Calu3 (cell line): ENCODE data around the gene MCOLN2. TPM values are rescaled to one million over a fixed set of nuclear protein-coding genes. Genes with fewer than 3 reads are reported as not detected.

Source experiments
- BruUV-seq: library from RNA; stranded (reverse); fragments of 400-500 nt; replicated peaks from 2 replicates; lab custom pipeline; 2021; lab: Mats Ljungman, UMichigan
- CTCF ChIA-PET: fragments of 300-600 bp; sonication (Branson Sonifier 250); formaldehyde crosslinking; loops from one replicate; lab custom pipeline; 2022; ENCODE audit warnings: antibody characterized with exemption; lab: Charles Lee
- DNase-seq: peaks from one replicate; pipeline ENCODE4 v3.0.0; 2022
- H3K27ac Mint-ChIP-seq: one replicate; pipeline ENCODE4 v1.8.0; 2022; ENCODE audit warnings: mixed read lengths; ENCODE audit not compliant: unreplicated experiment
- H3K27me3 Mint-ChIP-seq: one replicate; pipeline ENCODE4 v1.8.0; 2022; ENCODE audit warnings: mixed read lengths; ENCODE audit not compliant: unreplicated experiment
- H3K36me3 Mint-ChIP-seq: one replicate; pipeline ENCODE4 v1.8.0; 2022; ENCODE audit warnings: mild to moderate bottlenecking, moderate library complexity, mixed read lengths; ENCODE audit not compliant: insufficient read depth, unreplicated experiment
- H3K4me1 Mint-ChIP-seq: one replicate; pipeline ENCODE4 v1.8.0; 2022; ENCODE audit warnings: mild to moderate bottlenecking, low read depth, mixed read lengths; ENCODE audit not compliant: unreplicated experiment
- H3K4me3 Mint-ChIP-seq: one replicate; pipeline ENCODE4 v1.8.0; 2022; ENCODE audit warnings: mild to moderate bottlenecking, low read depth, moderate library complexity, mixed read lengths; ENCODE audit not compliant: unreplicated experiment
- H3K9me3 Mint-ChIP-seq: one replicate; pipeline ENCODE4 v1.8.0; 2022; ENCODE audit warnings: low read depth, mixed read lengths; ENCODE audit not compliant: unreplicated experiment
- intact Hi-C: fragments of 100-400 bp; cut with micrococcal nuclease; formaldehyde crosslinking; loops from one replicate; pipeline ENCODE4 v1.10.0; 2022; ENCODE audit not compliant: unreplicated experiment
- total RNA-seq: library from RNA; stranded (reverse); gene quantifications from 2 replicates; pipeline ENCODE4 v1.2.3, GENCODE V29; 2022
- TF ChIP-seq, protein P1 (sequence below): fragments of 200-600 bp; IDR thresholded peaks from one replicate; pipeline ENCODE4 v1.8.0; 2022; ENCODE audit warnings: antibody characterized with exemption; ENCODE audit not compliant: unreplicated experiment

Gene MCOLN2
- total RNA-seq, 1 experiment from 2014 or later = 12.2 TPM

DNA sequence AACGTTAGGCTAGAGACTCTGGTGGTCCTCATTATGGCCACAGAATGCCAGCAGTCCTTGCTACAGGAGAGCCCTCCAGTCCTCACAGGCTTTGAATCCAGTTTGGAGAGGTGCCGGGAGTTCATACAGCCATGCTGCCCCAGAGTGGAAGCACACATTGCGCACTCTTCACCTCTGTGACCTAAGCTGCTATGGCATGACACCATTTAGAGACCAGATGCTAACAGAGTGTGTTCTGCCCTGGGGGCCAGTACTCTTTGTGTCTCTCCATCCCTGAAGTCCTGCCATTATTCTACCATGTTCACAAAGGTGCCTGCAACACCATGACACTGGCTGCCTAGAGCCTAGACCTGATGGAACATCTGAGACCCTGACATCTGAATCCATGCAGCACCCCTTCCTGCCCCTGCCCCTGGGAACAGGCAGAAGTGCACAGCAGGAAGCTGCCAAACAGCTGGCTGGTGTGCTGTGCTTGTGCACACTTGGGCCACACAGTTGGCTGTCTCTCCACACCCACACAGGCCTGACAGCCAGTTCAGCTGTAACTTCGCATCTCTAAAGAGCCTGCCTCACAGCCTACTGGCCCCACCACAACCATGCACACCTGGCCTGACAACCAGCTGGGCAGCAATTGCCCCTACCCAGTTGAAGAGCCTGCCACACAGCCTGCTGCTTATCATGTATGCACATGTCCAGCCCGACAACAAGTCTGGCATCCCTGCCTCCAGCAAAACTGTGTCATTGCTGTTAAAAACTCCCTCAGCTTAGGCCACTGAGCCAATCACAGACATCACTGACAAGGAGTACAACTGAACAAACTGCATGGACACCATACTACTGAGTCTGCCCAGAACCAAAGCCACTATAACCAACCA, 49.1 kb downstream of the MCOLN2 start:
- intact Hi-C loops = no loop called here
- no peak for DNase-seq
- BruUV-seq = no TSS peak
- Mint-ChIP-seq H3K9me3 (no peaks in the 10 kb centered on the region), H3K4me3 (no peak overlapping the region), H3K4me1 (no peaks in the 10 kb centered on the region), H3K27me3 (no peaks in the 10 kb centered on the region), H3K36me3 (peaks cover 5% of the 10 kb centered on the region), H3K27ac (no peak overlapping the region)
- CTCF ChIA-PET = interaction anchor here (0.6 to 1.4 kb wide), 4 partner anchors 101 to 310 kb away, joined by 3 read pairs; no protein-coding TSS in a partner anchor
- TF ChIP-seq, protein P1, sequence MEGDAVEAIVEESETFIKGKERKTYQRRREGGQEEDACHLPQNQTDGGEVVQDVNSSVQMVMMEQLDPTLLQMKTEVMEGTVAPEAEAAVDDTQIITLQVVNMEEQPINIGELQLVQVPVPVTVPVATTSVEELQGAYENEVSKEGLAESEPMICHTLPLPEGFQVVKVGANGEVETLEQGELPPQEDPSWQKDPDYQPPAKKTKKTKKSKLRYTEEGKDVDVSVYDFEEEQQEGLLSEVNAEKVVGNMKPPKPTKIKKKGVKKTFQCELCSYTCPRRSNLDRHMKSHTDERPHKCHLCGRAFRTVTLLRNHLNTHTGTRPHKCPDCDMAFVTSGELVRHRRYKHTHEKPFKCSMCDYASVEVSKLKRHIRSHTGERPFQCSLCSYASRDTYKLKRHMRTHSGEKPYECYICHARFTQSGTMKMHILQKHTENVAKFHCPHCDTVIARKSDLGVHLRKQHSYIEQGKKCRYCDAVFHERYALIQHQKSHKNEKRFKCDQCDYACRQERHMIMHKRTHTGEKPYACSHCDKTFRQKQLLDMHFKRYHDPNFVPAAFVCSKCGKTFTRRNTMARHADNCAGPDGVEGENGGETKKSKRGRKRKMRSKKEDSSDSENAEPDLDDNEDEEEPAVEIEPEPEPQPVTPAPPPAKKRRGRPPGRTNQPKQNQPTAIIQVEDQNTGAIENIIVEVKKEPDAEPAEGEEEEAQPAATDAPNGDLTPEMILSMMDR = no peak

DNA sequence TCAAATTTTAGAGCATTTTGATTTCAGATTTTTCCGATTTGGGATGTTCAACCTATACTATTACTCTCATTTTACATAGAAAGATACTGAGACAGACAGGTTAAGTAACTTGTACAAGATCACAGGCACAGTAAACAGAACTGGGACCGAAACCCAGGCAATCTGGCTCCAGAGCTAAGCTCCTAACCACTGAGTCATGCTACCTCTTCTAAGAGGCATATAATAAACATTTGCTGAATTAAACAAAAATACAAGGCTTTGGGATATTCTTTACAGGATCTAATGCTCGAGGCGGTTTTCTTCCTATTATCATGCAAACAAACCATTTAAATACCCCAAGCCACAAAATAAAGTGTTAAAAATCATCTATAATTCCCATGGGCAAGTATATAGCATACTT, 50.3 kb downstream of the MCOLN2 start:
- Mint-ChIP-seq H3K36me3 (peaks cover 5% of the 10 kb centered on the region), H3K27ac (no peak overlapping the region), H3K9me3 (no peaks in the 10 kb centered on the region), H3K4me1 (no peaks in the 10 kb centered on the region), H3K27me3 (no peaks in the 10 kb centered on the region), H3K4me3 (no peak overlapping the region)
- TF ChIP-seq, protein P1 = no peak
- intact Hi-C loops = no loop called here
- no TSS peak for BruUV-seq
- DNase-seq = no peak
- CTCF ChIA-PET = interaction anchor here (0.6 kb wide), 1 partner anchor 312 kb away, joined by 3 read pairs; no protein-coding TSS in a partner anchor

DNA sequence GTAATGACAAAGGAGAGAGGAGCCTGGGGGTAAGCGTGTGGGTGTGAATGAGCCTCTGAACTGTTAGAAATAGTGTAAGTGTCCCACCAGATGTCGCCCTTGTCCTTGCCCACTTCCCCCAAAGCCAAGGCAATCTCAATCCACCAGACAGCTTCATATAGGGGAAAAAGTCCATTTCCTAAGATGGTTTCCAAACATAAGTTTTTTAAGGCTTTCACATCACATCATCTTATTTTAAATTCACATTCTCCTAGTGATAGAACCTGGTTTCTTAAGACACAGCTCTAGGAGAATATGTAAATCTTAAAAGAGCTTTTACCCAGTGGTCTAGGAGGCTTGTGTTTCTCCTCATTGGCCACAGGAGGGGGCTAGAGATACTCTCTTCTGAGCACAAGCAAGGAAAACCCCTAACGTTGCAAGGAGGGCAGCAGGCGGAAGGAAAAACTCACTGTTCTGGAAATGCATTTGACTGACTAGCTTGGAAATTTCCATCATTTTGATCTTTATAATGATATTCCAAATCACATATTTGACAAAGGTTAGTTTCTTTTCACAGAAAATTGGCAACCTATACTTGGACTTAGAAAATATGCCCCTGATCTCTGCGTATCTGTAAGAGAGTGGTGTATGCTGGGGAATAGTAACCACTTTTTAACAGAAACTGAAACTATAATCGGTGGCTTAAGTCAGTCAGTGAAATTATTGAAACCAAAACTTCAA, 52.0 kb downstream of the MCOLN2 start:
- TF ChIP-seq, protein P1 = peak; percentile 81
- H3K9me3 Mint-ChIP-seq = no peaks in the 10 kb centered on the region
- H3K27me3 Mint-ChIP-seq = no peaks in the 10 kb centered on the region
- peak overlapping the region; percentile 70 for H3K27ac Mint-ChIP-seq
- H3K4me3 Mint-ChIP-seq = peak overlapping the region; percentile 56
- no TSS peak for BruUV-seq
- peak; percentile 86 for DNase-seq
- peaks cover 5% of the 10 kb centered on the region for H3K36me3 Mint-ChIP-seq
- H3K4me1 Mint-ChIP-seq = no peaks in the 10 kb centered on the region
- CTCF ChIA-PET = interaction anchor here (0.6 to 1.7 kb wide), 35 partner anchors 9 to 376 kb away, joined by 3 to 47 read pairs (median 5); partner anchors contain the start of genes BCL10, C1orf52, MCOLN2 and MCOLN3
- intact Hi-C loops = loop anchor here (1.0 to 2.0 kb wide), 5 partner anchors 82 to 314 kb away; partner anchors contain the start of gene C1orf52

DNA sequence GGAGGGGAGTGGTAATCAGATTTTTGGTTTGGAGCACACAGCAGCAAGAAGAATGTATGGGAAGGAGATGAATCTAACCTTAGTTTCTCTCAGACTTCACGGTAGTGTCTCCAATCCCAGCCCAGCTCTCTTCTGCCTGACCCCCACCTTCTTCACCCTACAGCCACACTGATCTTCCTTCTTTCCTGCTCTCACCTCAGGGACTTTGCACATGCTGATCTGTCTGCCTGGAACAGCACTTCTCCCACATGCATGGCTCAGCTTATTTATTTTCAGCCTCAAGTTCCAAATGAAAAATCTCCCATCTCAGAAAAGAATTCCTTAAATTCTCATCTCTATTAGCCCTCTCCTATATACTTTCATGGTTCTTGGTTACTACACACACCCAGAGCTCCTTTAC, 55.1 kb downstream of the MCOLN2 start:
- no peaks in the 10 kb centered on the region for H3K27me3 Mint-ChIP-seq
- H3K4me3 Mint-ChIP-seq = no peak overlapping the region
- intact Hi-C loops = no loop called here
- TF ChIP-seq, protein P1 = no peak
- no peak for DNase-seq
- peaks cover 5% of the 10 kb centered on the region for H3K36me3 Mint-ChIP-seq
- CTCF ChIA-PET = interaction anchor here (2.0 kb wide), 1 partner anchor 160 kb away, joined by 6 read pairs; no protein-coding TSS in a partner anchor
- H3K27ac Mint-ChIP-seq = no peak overlapping the region
- no peaks in the 10 kb centered on the region for H3K9me3 Mint-ChIP-seq
- BruUV-seq = no TSS peak
- no peaks in the 10 kb centered on the region for H3K4me1 Mint-ChIP-seq
